Thyroid gland (tissue), 4 donors: ENCODE results near the gene REV3L.

Experiments
- POLR2A ChIP-seq, 2 donors: fragments of 450-650 bp; IDR thresholded peaks; one replicate each; pipeline ENCODE4 v1.6.1; 2017; ENCODE audit warnings: antibody characterized with exemption in 2 of 2, mild to moderate bottlenecking in 2 of 2, moderate library complexity in 1 of 2
- TF ChIP-seq, protein P1 (sequence below), 6 experiments: fragments of 200-600 bp in 3 of 6; fragments of 450-650 bp in 3 of 6; sonication (generic) in 3 of 6; IDR thresholded peaks; one replicate each; pipeline ENCODE4 v1.5.1; 2016 to 2019; ENCODE audit warnings: antibody characterized with exemption in 6 of 6, mild to moderate bottlenecking in 2 of 6, inconsistent platforms in 1 of 6, moderate library complexity in 1 of 6

DNA sequence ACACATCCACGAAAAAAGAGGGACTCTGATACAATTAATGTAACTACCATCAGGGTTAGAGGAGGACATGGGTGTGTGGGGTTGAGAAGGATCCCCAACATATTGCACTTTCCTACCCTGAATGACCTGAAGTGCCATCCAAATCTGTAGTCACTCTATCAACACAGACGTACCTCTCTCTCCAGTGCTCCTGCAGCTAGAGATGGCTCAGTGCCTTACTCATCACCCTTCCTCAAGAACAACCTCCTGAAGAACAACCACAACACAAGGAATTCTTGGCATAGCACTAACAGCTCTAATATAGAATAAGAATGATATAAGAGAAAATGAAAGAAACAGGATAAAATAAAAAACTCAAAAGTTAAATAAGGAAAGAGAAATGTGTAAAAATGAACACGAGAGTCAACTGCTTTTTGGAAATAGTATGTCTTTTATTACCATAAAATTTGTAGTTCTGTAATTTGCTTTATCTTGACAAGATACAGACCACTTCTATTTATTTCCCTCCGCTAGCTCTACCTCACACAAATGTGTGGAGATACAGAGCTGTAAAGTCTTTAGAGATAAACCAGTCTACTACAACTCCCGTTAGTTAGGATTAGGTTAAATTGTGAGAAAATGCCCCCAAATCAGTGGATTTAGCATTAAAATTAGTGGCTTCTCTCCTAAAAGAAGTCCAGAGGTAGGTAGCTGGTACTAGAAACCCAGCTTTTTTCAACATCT is 63.9 kb downstream of the REV3L start:
- no peak for TF ChIP-seq POLR2A (IDR thresholded peaks at IDR 0.05)
- TF ChIP-seq, protein P1, sequence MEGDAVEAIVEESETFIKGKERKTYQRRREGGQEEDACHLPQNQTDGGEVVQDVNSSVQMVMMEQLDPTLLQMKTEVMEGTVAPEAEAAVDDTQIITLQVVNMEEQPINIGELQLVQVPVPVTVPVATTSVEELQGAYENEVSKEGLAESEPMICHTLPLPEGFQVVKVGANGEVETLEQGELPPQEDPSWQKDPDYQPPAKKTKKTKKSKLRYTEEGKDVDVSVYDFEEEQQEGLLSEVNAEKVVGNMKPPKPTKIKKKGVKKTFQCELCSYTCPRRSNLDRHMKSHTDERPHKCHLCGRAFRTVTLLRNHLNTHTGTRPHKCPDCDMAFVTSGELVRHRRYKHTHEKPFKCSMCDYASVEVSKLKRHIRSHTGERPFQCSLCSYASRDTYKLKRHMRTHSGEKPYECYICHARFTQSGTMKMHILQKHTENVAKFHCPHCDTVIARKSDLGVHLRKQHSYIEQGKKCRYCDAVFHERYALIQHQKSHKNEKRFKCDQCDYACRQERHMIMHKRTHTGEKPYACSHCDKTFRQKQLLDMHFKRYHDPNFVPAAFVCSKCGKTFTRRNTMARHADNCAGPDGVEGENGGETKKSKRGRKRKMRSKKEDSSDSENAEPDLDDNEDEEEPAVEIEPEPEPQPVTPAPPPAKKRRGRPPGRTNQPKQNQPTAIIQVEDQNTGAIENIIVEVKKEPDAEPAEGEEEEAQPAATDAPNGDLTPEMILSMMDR (IDR thresholded peaks at IDR 0.05), result no peak
